Osteoblast (primary cell): ENCODE measurements around the gene FANCL. TPM values are rescaled to one million over a fixed set of nuclear protein-coding genes. Genes with fewer than 3 reads are reported as not detected.
"Not testable (repeated sequence)": the region's sequence is repeated elsewhere in the genome, so short reads cannot be mapped to it uniquely, and the experiment has no call there.

Experiments
- DNase-seq: peaks from one replicate; pipeline ENCODE4 v3.0.0; 2011; ENCODE audit warnings: low spot score, mixed read lengths; ENCODE audit not compliant: insufficient read length; ENCODE audit errors: missing footprints
- H2AFZ ChIP-seq: 2 replicates; pipeline ENCODE4 v1.6.0; 2011; ENCODE audit warnings: mild to moderate bottlenecking, low read length
- H3K27ac ChIP-seq: 2 replicates; pipeline ENCODE4 v1.5.1; 2011; ENCODE audit warnings: mild to moderate bottlenecking, low read depth, low read length, moderate library complexity
- H3K27me3 ChIP-seq: 2 replicates; pipeline ENCODE4 v1.6.0; 2012; ENCODE audit warnings: mild to moderate bottlenecking, control low read depth, inconsistent platforms, low read length, moderate library complexity; ENCODE audit not compliant: insufficient read depth
- H3K36me3 ChIP-seq: 2 replicates; pipeline ENCODE4 v1.5.1; 2011; ENCODE audit warnings: mild to moderate bottlenecking, low read length, control low read depth, moderate library complexity; ENCODE audit not compliant: insufficient read depth
- H3K4me1 ChIP-seq: 2 replicates; pipeline ENCODE4 v1.5.1; 2011; ENCODE audit warnings: mild to moderate bottlenecking, low read length, control low read depth, moderate library complexity; ENCODE audit not compliant: insufficient read depth
- H3K4me2 ChIP-seq: 2 replicates; pipeline ENCODE4 v1.6.0; 2011; ENCODE audit warnings: mild to moderate bottlenecking, low read length; ENCODE audit not compliant: insufficient read depth
- H3K4me3 ChIP-seq: fragments of 200-600 bp; sonication (generic); 3 replicates; pipeline ENCODE4 v1.5.1; 2012; ENCODE audit warnings: mild to moderate bottlenecking, low read length, inconsistent platforms; ENCODE audit not compliant: insufficient read depth
- H3K79me2 ChIP-seq: 2 replicates; pipeline ENCODE4 v1.6.0; 2012; ENCODE audit warnings: mild to moderate bottlenecking, low read length, control low read depth, inconsistent platforms; ENCODE audit not compliant: insufficient read depth
- H3K9me3 ChIP-seq: 2 replicates; pipeline ENCODE4 v1.5.1; 2011; ENCODE audit warnings: low read depth, low read length, control low read depth
- H4K20me1 ChIP-seq: 2 replicates; pipeline ENCODE4 v1.6.0; 2012; ENCODE audit warnings: mild to moderate bottlenecking, low read length, control low read depth; ENCODE audit not compliant: insufficient read depth
- total RNA-seq: library from RNA; depleted of rRNA; stranded (reverse); fragments of >200 nt; gene quantifications from 2 replicates; pipeline ENCODE4 v1.2.3, GENCODE V29; 2012
- TF ChIP-seq, protein P1 (sequence below): IDR thresholded peaks from 2 replicates; pipeline ENCODE4 v1.5.1; 2011; ENCODE audit warnings: mild to moderate bottlenecking, low read depth, low read length, moderate library complexity; ENCODE audit errors: extremely low read depth

FANCL gene
- 10.9 and 12.1 TPM in 2 replicates for total RNA-seq

DNA sequence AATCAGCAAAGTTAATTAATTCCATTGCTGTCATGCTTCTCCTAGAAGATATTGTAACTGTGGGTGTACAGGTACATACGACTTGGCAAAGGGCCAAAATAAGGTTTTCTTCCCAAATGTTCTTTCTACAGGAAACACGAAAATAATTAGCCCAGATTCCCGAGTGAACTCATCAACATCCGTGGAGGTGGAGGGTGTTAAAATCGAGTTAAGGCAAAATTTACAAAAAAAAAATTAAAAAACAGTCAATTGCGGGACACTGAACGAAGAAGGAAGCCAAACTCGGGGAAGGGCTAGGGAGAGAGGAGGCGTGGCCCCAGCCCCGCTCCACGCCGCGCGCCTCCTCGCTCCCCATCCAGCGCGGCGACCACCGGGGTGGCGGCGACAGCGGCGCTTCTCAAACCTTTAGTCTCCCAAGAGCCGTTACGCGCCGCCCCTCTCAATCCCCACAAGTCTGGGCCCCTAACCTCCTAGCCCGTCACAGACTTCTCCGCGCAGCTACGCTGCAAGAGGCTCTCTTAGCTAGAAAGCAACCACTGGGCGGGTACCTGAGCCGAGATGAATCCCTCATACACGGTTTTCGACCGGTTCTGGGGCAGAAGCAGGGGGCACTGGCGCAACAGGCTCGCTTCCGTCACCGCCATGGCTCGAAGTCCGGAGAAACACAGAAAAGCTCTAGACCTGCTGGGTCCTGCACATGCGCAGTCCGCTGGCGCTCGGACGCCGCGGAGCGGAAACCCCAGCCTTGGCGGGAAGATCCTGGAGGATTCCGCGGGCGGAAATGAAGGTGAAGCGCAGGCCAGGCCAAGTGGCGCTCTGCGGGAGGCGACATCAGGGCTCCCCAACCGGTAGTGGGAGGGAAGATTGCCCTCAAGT lies at the start of gene FANCL:
FANCL (minus strand) TSS at position 656 of the 876 bp plus-strand sequence; CDS start at position 644, 12 bp downstream.
- TF ChIP-seq, protein P1, sequence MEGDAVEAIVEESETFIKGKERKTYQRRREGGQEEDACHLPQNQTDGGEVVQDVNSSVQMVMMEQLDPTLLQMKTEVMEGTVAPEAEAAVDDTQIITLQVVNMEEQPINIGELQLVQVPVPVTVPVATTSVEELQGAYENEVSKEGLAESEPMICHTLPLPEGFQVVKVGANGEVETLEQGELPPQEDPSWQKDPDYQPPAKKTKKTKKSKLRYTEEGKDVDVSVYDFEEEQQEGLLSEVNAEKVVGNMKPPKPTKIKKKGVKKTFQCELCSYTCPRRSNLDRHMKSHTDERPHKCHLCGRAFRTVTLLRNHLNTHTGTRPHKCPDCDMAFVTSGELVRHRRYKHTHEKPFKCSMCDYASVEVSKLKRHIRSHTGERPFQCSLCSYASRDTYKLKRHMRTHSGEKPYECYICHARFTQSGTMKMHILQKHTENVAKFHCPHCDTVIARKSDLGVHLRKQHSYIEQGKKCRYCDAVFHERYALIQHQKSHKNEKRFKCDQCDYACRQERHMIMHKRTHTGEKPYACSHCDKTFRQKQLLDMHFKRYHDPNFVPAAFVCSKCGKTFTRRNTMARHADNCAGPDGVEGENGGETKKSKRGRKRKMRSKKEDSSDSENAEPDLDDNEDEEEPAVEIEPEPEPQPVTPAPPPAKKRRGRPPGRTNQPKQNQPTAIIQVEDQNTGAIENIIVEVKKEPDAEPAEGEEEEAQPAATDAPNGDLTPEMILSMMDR, result no peak
- peak within 1 kb of the TSS; percentile 88 for H3K4me2 ChIP-seq
- peak within 1 kb of the TSS; percentile 61 for H3K27ac ChIP-seq
- H3K4me1 ChIP-seq, result peaks cover 4% of the 10 kb centered on the region
- H4K20me1 ChIP-seq, result no peaks in the 10 kb centered on the region
- peak within 1 kb of the TSS; percentile 85 for H3K4me3 ChIP-seq
- peak within 1 kb of the TSS; percentile 98 for H2AFZ ChIP-seq
- H3K79me2 ChIP-seq, result peaks cover 41% of the 10 kb centered on the region
- H3K36me3 ChIP-seq, result no peaks in the 10 kb centered on the region
- H3K27me3 ChIP-seq, result peaks cover 3% of the 10 kb centered on the region
- H3K9me3 ChIP-seq, result no peaks in the 10 kb centered on the region
- DNase-seq, result peak; percentile 96

DNA sequence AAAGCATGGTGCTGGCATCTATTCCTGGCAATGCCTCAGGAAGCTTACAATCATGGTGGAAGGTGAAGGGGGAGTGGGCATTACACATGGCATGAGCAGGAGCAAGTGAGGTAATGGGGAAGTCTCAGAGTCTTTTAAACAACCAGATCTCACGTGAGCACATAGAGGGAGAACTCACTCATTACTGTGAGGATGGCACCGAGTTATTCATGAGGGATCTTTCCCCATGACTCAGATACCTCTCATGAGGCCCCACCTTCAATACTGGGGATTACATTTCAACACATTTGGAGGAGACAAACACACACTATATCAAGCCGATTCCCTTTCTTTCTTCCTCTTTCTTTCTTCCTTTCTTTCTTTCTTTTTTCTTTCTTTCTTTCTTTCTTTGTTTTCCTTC lies 47.9 kb upstream of the FANCL start:
- peak; percentile 4 for DNase-seq
- Histone ChIP-seq H3K27ac (no peak overlapping the region), H3K27me3 (no peaks in the 10 kb centered on the region), H3K4me3 (no peak overlapping the region), H3K36me3 (no peaks in the 10 kb centered on the region), H3K9me3 (no peaks in the 10 kb centered on the region), H2AFZ (no peak overlapping the region), H3K79me2 (no peaks in the 10 kb centered on the region), H4K20me1 (no peaks in the 10 kb centered on the region), H3K4me2 (no peak overlapping the region), H3K4me1 (no peaks in the 10 kb centered on the region)
- TF ChIP-seq, protein P1, result no peak

DNA sequence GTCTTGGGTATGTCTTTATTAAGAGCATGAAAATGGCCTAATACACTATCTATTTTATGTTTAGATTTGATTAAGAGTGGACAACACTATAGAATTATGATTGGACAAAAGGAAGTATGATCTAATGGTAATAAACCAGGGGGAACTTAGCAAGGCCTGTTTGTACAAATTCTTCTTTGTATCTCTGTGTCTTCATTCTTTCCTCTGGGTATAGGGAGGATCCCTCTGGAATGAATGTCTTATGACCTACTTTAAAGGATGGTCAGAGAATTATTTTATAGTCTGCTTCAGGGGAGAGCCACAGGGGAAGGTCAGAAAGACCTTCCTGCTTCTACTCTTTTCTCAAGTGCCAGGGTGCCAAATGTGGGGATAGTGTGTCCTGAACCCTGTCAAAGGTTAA lies 42.8 kb upstream of the FANCL start:
- no peaks in the 10 kb centered on the region for H3K27me3 ChIP-seq
- H3K4me3 ChIP-seq, result no peak overlapping the region
- TF ChIP-seq, protein P1, result no peak
- no peak overlapping the region for H3K4me2 ChIP-seq
- H3K27ac ChIP-seq, result no peak overlapping the region
- no peak for DNase-seq
- H3K9me3 ChIP-seq, result no peaks in the 10 kb centered on the region
- no peaks in the 10 kb centered on the region for H4K20me1 ChIP-seq
- no peaks in the 10 kb centered on the region for H3K4me1 ChIP-seq
- no peaks in the 10 kb centered on the region for H3K36me3 ChIP-seq
- no peak overlapping the region for H2AFZ ChIP-seq
- no peaks in the 10 kb centered on the region for H3K79me2 ChIP-seq

DNA sequence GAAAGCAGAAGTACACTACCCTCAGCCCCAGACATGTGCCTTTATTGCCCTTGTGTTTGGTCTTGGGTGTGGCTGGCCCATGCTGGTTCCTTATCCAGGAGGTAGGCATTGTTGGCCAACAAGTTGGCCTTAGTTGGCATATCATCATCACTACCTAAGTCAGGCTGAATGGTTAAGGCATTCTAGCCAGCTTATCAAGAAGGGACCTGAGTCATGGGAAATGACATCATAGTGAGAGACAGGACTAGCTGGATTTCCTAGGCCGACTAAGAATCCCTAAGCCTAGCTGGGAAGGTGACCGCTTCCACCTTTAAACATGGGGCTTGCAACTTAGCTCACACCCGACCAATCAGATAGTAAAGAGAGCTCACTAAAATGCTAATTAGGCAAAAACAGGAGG lies 34.0 kb upstream of the FANCL start:
- H3K4me3 ChIP-seq, H3K79me2 ChIP-seq, H3K4me2 ChIP-seq, H3K36me3 ChIP-seq, H3K9me3 ChIP-seq, H3K4me1 ChIP-seq, H3K27me3 ChIP-seq, H4K20me1 ChIP-seq, DNase-seq, H2AFZ ChIP-seq, H3K27ac ChIP-seq: not testable (repeated sequence)
